IMR-90 (cell line): ENCODE measurements around the gene NPLOC4. TPM values are rescaled to one million over a fixed set of nuclear protein-coding genes. Genes with fewer than 3 reads are reported as not detected.
A peak's percentile ranks its signal among the peaks of the same experiment; 100 is the strongest.

Source experiments
- ATAC-seq: fragments of 200-7000 bp; cut with Tn5 transposase; 2 replicates; pipeline ENCODE4 v1.9.1; 2020; ENCODE audit warnings: low read depth, mild to moderate bottlenecking, moderate library complexity
- BruUV-seq: library from RNA; stranded (reverse); fragments of 400-500 nt; replicated peaks from 2 replicates; lab custom pipeline; 2021; lab: Mats Ljungman, UMichigan
- CTCF ChIA-PET: fragments of 300-600 bp; formaldehyde crosslinking; extraction: SDS; loops from one replicate; lab custom pipeline; 2021; ENCODE audit warnings: antibody characterized with exemption; lab: Yijun Ruan, JAX
- POLR2A ChIA-PET: fragments of 300-600 bp; sonication (Branson Sonifier 250); formaldehyde crosslinking; loops from one replicate; lab custom pipeline; 2022; ENCODE audit warnings: antibody characterized with exemption; ENCODE audit not compliant: unreplicated experiment; lab: Charles Lee
- DNase-seq: peaks from one replicate; pipeline ENCODE4 v3.0.0; 2013
- H2AFZ ChIP-seq: replicated peaks from 2 replicates; pipeline ENCODE3; 2013; ENCODE audit warnings: low read length, mild to moderate bottlenecking; ENCODE audit not compliant: poor library complexity
- H2AK5ac ChIP-seq: 2 replicates; pipeline ENCODE4 v1.6.1; 2013; ENCODE audit warnings: low read depth, low read length, inconsistent platforms
- H2AK9ac ChIP-seq: replicated peaks from 2 replicates; pipeline ENCODE3; 2013; ENCODE audit warnings: mild to moderate bottlenecking, low read depth, low read length, moderate library complexity; ENCODE audit not compliant: poor library complexity
- H2BK120ac ChIP-seq: 2 replicates; pipeline ENCODE4 v1.6.1; 2013; ENCODE audit warnings: low read depth, low read length, inconsistent platforms
- H2BK15ac ChIP-seq: 3 replicates; pipeline ENCODE4 v1.6.1; 2013; ENCODE audit warnings: low read depth, low read length, inconsistent platforms
- H2BK20ac ChIP-seq: 2 replicates; pipeline ENCODE4 v1.6.1; 2013; ENCODE audit warnings: low read depth, mild to moderate bottlenecking, inconsistent platforms, low read length, moderate library complexity
- H2BK5ac ChIP-seq: 2 replicates; pipeline ENCODE4 v1.6.1; 2013; ENCODE audit warnings: mild to moderate bottlenecking, low read depth, low read length, inconsistent platforms; ENCODE audit not compliant: poor library complexity, severe bottlenecking
- H3K14ac ChIP-seq: replicated peaks from 2 replicates; pipeline ENCODE4 v1.6.1; 2013; ENCODE audit warnings: low read depth, low read length, inconsistent platforms
- H3K18ac ChIP-seq: 2 replicates; pipeline ENCODE4 v1.6.1; 2013; ENCODE audit warnings: low read depth, low read length, control low read depth
- H3K23ac ChIP-seq: 2 replicates; pipeline ENCODE4 v1.6.1; 2013; ENCODE audit warnings: low read depth, low read length, inconsistent platforms
- H3K27ac ChIP-seq: 2 replicates; pipeline ENCODE4 v1.5.1; 2013; ENCODE audit warnings: mild to moderate bottlenecking, control low read depth, low read length; ENCODE audit not compliant: insufficient read depth
- H3K27me3 ChIP-seq: 2 replicates; pipeline ENCODE4 v1.6.1; 2013; ENCODE audit warnings: low read length; ENCODE audit not compliant: control insufficient read depth, insufficient read depth
- H3K36me3 ChIP-seq: 2 replicates; pipeline ENCODE4 v1.6.1; 2013; ENCODE audit warnings: low read length, mixed read lengths; ENCODE audit not compliant: control insufficient read depth, insufficient read depth
- H3K4ac ChIP-seq: 2 replicates; pipeline ENCODE4 v1.6.1; 2013; ENCODE audit warnings: low read depth, low read length, inconsistent platforms
- H3K4me1 ChIP-seq: 2 replicates; pipeline ENCODE4 v1.6.1; 2013; ENCODE audit warnings: low read length, mixed read lengths; ENCODE audit not compliant: control insufficient read depth, insufficient read depth
- H3K4me2 ChIP-seq: 2 replicates; pipeline ENCODE4 v1.6.1; 2013; ENCODE audit warnings: low read depth, mild to moderate bottlenecking, control low read depth, low read length, moderate library complexity
- H3K4me3 ChIP-seq: 2 replicates; pipeline ENCODE4 v1.5.1; 2013; ENCODE audit warnings: low read depth, mild to moderate bottlenecking, control low read depth, low read length, moderate library complexity; ENCODE audit not compliant: insufficient read depth
- H3K56ac ChIP-seq: 2 replicates; pipeline ENCODE4 v1.6.1; 2013; ENCODE audit warnings: low read length, inconsistent platforms; ENCODE audit not compliant: insufficient read depth; ENCODE audit errors: extremely low read depth
- H3K79me1 ChIP-seq, 2 experiments: 2 replicates each; pipeline ENCODE4 v1.6.1; 2013; ENCODE audit warnings: low read length in 2 of 2, inconsistent platforms in 1 of 2, low read depth in 1 of 2
- H3K9ac ChIP-seq: 2 replicates; pipeline ENCODE4 v1.6.1; 2013; ENCODE audit warnings: low read depth, low read length, control low read depth
- H3K9me1 ChIP-seq: 2 replicates; pipeline ENCODE4 v1.6.1; 2013; ENCODE audit warnings: low read length, inconsistent platforms; ENCODE audit not compliant: insufficient read depth
- H3K9me3 ChIP-seq: 2 replicates; pipeline ENCODE4 v1.6.1; 2013; ENCODE audit warnings: low read length; ENCODE audit not compliant: control insufficient read depth, insufficient read depth
- H4K20me1 ChIP-seq: 2 replicates; pipeline ENCODE4 v1.6.1; 2013; ENCODE audit warnings: low read length, inconsistent platforms; ENCODE audit not compliant: insufficient read depth
- H4K5ac ChIP-seq: 2 replicates; pipeline ENCODE4 v1.6.1; 2013; ENCODE audit warnings: mild to moderate bottlenecking, low read depth, low read length, control low read depth
- H4K8ac ChIP-seq, 2 experiments: 2 replicates each; pipeline ENCODE4 v1.6.1; 2013; ENCODE audit warnings: low read depth in 2 of 2, low read length in 2 of 2, control low read depth in 1 of 2, inconsistent platforms in 1 of 2
- H4K91ac ChIP-seq: 2 replicates; pipeline ENCODE4 v1.6.1; 2013; ENCODE audit warnings: low read depth, low read length, inconsistent platforms; ENCODE audit not compliant: insufficient read depth
- BHLHE40 ChIP-seq: fragments of 150-350 bp; IDR thresholded peaks from 2 replicates; pipeline ENCODE4 v1.6.1; 2016; ENCODE audit warnings: mild to moderate bottlenecking, low read depth, low read length
- CTCF ChIP-seq: conservative IDR thresholded peaks from 2 replicates; pipeline ENCODE4 v1.5.1; 2012; ENCODE audit warnings: mild to moderate bottlenecking, low read depth, low read length, improper control_type of control experiment
- MAZ ChIP-seq: IDR thresholded peaks from 2 replicates; pipeline ENCODE4 v1.6.1; 2012; ENCODE audit warnings: low read depth, mild to moderate bottlenecking, low read length, improper control_type of control experiment, moderate library complexity, borderline replicate concordance
- MXI1 ChIP-seq: IDR thresholded peaks from 2 replicates; pipeline ENCODE4 v1.6.1; 2012; ENCODE audit warnings: low read depth, mild to moderate bottlenecking, low read length, moderate library complexity, borderline replicate concordance
- RAD21 ChIP-seq: IDR thresholded peaks from 2 replicates; pipeline ENCODE4 v1.6.1; 2012; ENCODE audit warnings: low read length, improper control_type of control experiment
- SMC3 ChIP-seq: fragments of 150-350 bp; IDR thresholded peaks from 2 replicates; pipeline ENCODE4 v1.6.1; 2016; ENCODE audit warnings: low read depth, mild to moderate bottlenecking, antibody characterized with exemption, low read length, moderate library complexity
- WGBS, 2 experiments: methylation state at CpG; one replicate each; pipeline versions ENCODE4 v1.1.5 to v1.1.7; 2013; ENCODE audit warnings: missing lambda C conversion rate in 2 of 2; ENCODE audit not compliant: insufficient read length in 1 of 2; ENCODE audit errors: extremely low coverage in 2 of 2; 5-methylcytosine and 5-hydroxymethylcytosine counted together
- dilution Hi-C: fragments of 300-500 bp; cut with HindIII; formaldehyde crosslinking; loops from one replicate; pipeline ENCODE4 v1.14.3; 2018; ENCODE audit warnings: low sequenced_read_pairs; ENCODE audit not compliant: unreplicated experiment
- in situ Hi-C: fragments of 300-500 bp; cut with MboI; formaldehyde crosslinking; loops from 3 replicates; pipeline ENCODE4 v1.14.3; 2019; ENCODE audit warnings: low sequenced_read_pairs, inconsistent platforms, mixed read lengths
- intact Hi-C: fragments of 100-400 bp; cut with micrococcal nuclease; formaldehyde crosslinking; loops from 2 replicates; pipeline ENCODE4 v1.10.0; 2022
- polyA plus RNA-seq, 3 experiments: library from polyadenylated mRNA; depleted of rRNA; stranded (reverse); fragments of >200 nt; gene quantifications; 2 replicates each; pipeline ENCODE4 v1.2.3, GENCODE V29; 2012; ENCODE audit warnings: low replicate concordance in 1 of 3
- total RNA-seq: library from RNA; depleted of rRNA; stranded (reverse); fragments of >200 nt; gene quantifications from 2 replicates; pipeline ENCODE4 v1.2.3, GENCODE V29; 2012

Gene NPLOC4
- total and polyA plus RNA-seq, 2 of the 4 experiments (the other 2 are of a cell fraction): 70.4 to 78.3 TPM

DNA sequence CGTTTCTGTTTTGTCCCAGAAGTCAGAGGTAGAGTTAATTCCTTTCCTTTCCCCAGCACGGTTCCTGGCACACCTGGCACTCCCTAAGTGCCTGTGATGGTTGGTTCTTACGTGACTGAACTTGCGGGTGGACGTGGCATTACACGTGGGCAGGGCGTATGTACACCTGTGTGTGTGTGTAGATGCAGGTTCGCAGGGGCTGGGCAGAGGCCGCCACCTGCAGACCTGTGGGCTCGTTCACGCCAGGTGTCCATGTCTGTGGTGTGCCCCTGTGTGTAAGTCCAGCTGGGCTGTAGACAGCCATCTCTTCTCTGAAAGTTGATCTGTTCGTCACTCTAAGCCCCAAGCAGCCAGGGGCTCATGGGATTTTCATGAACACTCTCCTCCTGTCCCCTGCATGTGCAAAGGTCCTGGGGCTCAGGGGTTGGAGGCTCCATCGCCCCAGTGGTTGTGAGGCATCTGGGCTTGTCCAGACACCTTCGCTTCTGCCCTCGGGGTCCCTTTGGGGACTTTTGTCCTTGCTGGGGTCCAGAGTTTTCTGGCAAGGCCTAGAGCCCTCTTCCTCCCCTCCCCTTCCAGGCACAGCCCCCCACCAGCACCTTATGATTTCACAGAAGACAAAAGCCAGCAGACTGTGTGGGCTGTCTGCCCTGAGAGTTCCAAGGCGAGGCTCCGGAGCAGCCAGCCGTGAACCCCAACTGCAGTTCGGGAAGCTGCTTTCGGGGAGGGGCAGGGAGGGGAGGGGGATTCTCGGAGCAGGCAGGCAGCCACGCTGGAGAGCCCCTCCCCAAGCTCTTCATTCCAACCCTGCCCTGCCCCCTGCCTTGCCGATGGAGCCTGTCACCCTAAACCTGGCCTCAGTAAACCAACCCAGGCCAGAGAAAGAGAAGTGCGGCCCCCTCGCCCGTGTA, 114.2 kb downstream of the NPLOC4 start:
- in situ Hi-C loops: no loop called here
- WGBS, 2 experiments: 19% methylated on average over 3 of the region's 26 CpGs; no CpG with 5 or more reads in 1 of the 2 experiments
- Histone ChIP-seq H2AK5ac (no peak overlapping the region), H3K79me1 (peaks cover 4 to 20% of the 10 kb centered on the region in 2 experiments; a peak in 3 of 4 replicates), H2AK9ac (peak overlapping the region; percentile 65), H3K18ac (no peak overlapping the region), H4K20me1 (peaks cover 47% of the 10 kb centered on the region), H3K4me3 (no peak overlapping the region), H2AFZ (peak overlapping the region; percentile 32), H3K14ac (no peak overlapping the region), H3K27me3 (peaks cover 1% of the 10 kb centered on the region; the same call in 1 of the 2 replicates), H3K23ac (no peak overlapping the region), H2BK5ac (no peak overlapping the region), H4K91ac (no peak overlapping the region), H4K8ac (no peak overlapping the region), H3K4me2 (no peak overlapping the region), H3K4me1 (peaks cover 26% of the 10 kb centered on the region), H4K5ac (no peak overlapping the region), H2BK20ac (no peak overlapping the region), H2BK120ac (no peak overlapping the region), H3K36me3 (no peaks in the 10 kb centered on the region), H3K27ac (no peak overlapping the region), H2BK15ac (no peak overlapping the region), H3K9me3 (no peaks in the 10 kb centered on the region), H3K9me1 (peaks cover 5% of the 10 kb centered on the region; the same call in 1 of the 2 replicates), H3K56ac (no peak overlapping the region), H3K9ac (no peak overlapping the region), H3K4ac (no peak overlapping the region)
- no peak for ATAC-seq
- POLR2A ChIA-PET: no interaction called here
- intact Hi-C loops: no loop called here
- CTCF ChIA-PET: no interaction called here
- no TSS peak for BruUV-seq
- dilution Hi-C loops: no loop called here
- DNase-seq: no peak
- 0 out of 2 replicates have a peak, but pooled peaks have one; percentile 4 for TF ChIP-seq CTCF
- TF ChIP-seq BHLHE40: no peak
- TF ChIP-seq SMC3: no peak
- TF ChIP-seq MXI1: no peak
- TF ChIP-seq RAD21: no peak
- no peak for TF ChIP-seq MAZ
